ENCODE data around the gene TSPAN12. TPM values are rescaled to one million over a fixed set of nuclear protein-coding genes. Genes with fewer than 3 reads are reported as not detected.

The TSPAN12 gene
- total RNA-seq, 1 experiment from 2014 or later = 7.4 TPM

- Histone ChIP-seq H3K36me3 (ENCODE audit: control insufficient read depth in 1 of 2, insufficient read depth in 2 of 2, low read length in 2 of 2) (no peaks in the 10 kb centered on the region), H3K27me3 (ENCODE audit: insufficient read depth, low read length) (no peaks in the 10 kb centered on the region), H3K9me2 (ENCODE audit: insufficient read depth) (no peaks in the 10 kb centered on the region), H3K4me3 (replicated peaks in 1 of 2; ENCODE audit: low read depth in 1 of 2, low read length in 2 of 2) (no peak overlapping the region), H3K4me2 (ENCODE audit: low read length) (no peak overlapping the region), H3K79me2 (ENCODE audit: insufficient read depth, low read length) (no peaks in the 10 kb centered on the region), H3K27ac (ENCODE audit: low read depth, low read length) (no peak overlapping the region), H3K9me3 (ENCODE audit: control insufficient read depth in 1 of 2, insufficient read depth in 1 of 2, low read depth in 1 of 2, low read length in 2 of 2) (no peaks in the 10 kb centered on the region), H3K9ac (ENCODE audit: low read length) (no peak overlapping the region), H2AFZ (ENCODE audit: low read depth, low read length, poor library complexity, severe bottlenecking) (no peak overlapping the region), H4K20me1 (ENCODE audit: insufficient read depth) (no peaks in the 10 kb centered on the region), H3K4me1 (ENCODE audit: control insufficient read depth in 1 of 2, insufficient read depth in 2 of 2, low read length in 2 of 2) (peaks cover 0 to 7% of the 10 kb centered on the region in 2 experiments; a peak in 1 of 4 replicates)
- POLR2A ChIA-PET = no interaction called here
- intact Hi-C loops (cut with micrococcal nuclease) = no loop called here
- CTCF ChIA-PET = no interaction called here
- RAD21 ChIA-PET (ENCODE audit: low non-redundant PET in 1 of 2, low total read pairs in 2 of 2, uncharacterized antibody in 2 of 2, unreplicated experiment in 2 of 2) = no interaction called here
- TF ChIP-seq EGR1 (IDR thresholded peaks at IDR 0.05; ENCODE audit: low read depth) (no peak), POLR2AphosphoS5 (IDR thresholded peaks at IDR 0.05; ENCODE audit: low read depth, low read length) (no peak), YY1 (IDR thresholded peaks at IDR 0.05; ENCODE audit: extremely low read depth, insufficient replicate concordance, low read depth, low read length) (no peak), CTCF (IDR thresholded peaks at IDR 0.05 in 2 of 3, conservative IDR thresholded peaks at IDR 0.05 in 1 of 3; ENCODE audit: borderline replicate concordance in 1 of 3, insufficient read depth in 1 of 3, low read depth in 2 of 3, low read length in 2 of 3) (no peak), CEBPB (IDR thresholded peaks at IDR 0.05; ENCODE audit: low read depth) (no peak), POLR2A (IDR thresholded peaks at IDR 0.05; ENCODE audit: borderline replicate concordance, extremely low read depth, insufficient read depth, insufficient read length) (no peak), EZH2phosphoT487 (IDR thresholded peaks at IDR 0.05; ENCODE audit: borderline replicate concordance) (no peak), CBX3 (IDR thresholded peaks at IDR 0.05; ENCODE audit: low read depth) (no peak), JUND (IDR thresholded peaks at IDR 0.05) (no peak), FOSL1 (IDR thresholded peaks at IDR 0.05; ENCODE audit: low read depth) (no peak), ATF3 (IDR thresholded peaks at IDR 0.05) (no peak), ZNF274 (IDR thresholded peaks at IDR 0.05; ENCODE audit: low read depth, low read length) (no peak), MAX (IDR thresholded peaks at IDR 0.05) (no peak), ZFX (IDR thresholded peaks at IDR 0.05) (no peak)
- BruUV-seq (replicated peaks) = no TSS peak
- ATAC-seq = no peak
- DNase-seq (ENCODE audit: low read depth, low spot score) = no peak
Measured at GRCh38 chr7:120852700-120853099, 5.2 kb downstream of the TSPAN12 start.
